Activated T-cell treated with anti-CD3 and anti-CD28 coated beads, Interleukin-2, amount 50 U/mL, for 72 hours (primary cell): ENCODE results near the gene POFUT2. TPM values are rescaled to one million over a fixed set of nuclear protein-coding genes. Genes with fewer than 3 reads are reported as not detected.
"Not testable (repeated sequence)": the region's sequence is repeated elsewhere in the genome, so short reads cannot be mapped to it uniquely, and the experiment has no call there.

Experiments used
- ATAC-seq, 2 donors: fragments of 150-1000 bp; cut with Tn5 transposase; replicated peaks in 1 of 2; 2 replicates each; pipeline ENCODE4 v1.10.0; 2021; ENCODE audit warnings: moderate library complexity in 2 of 2, mild to moderate bottlenecking in 1 of 2
- DNase-seq, 2 donors: peaks; one replicate each; pipeline ENCODE4 v3.0.0; 2021 to 2022; ENCODE audit warnings: mixed read lengths in 1 of 2
- H3K27ac Mint-ChIP-seq: one replicate; pipeline ENCODE4 v1.8.0; 2022; ENCODE audit warnings: mild to moderate bottlenecking, moderate library complexity, mixed read lengths
- H3K27me3 Mint-ChIP-seq: one replicate; pipeline ENCODE4 v1.8.0; 2022; ENCODE audit warnings: low read depth, mixed read lengths
- H3K36me3 Mint-ChIP-seq, 2 donors: one replicate each; pipeline ENCODE4 v1.8.0; 2022; ENCODE audit warnings: mixed read lengths in 2 of 2, mild to moderate bottlenecking in 1 of 2; ENCODE audit not compliant: insufficient read depth in 2 of 2
- H3K4me1 Mint-ChIP-seq: one replicate; pipeline ENCODE4 v1.8.0; 2022; ENCODE audit warnings: low read depth, mixed read lengths
- H3K4me3 Mint-ChIP-seq, 2 donors: one replicate each; pipeline ENCODE4 v1.8.0; 2022; ENCODE audit warnings: mild to moderate bottlenecking in 2 of 2, mixed read lengths in 2 of 2, moderate library complexity in 2 of 2
- H3K9me3 Mint-ChIP-seq, 2 donors: one replicate each; pipeline ENCODE4 v1.8.0; 2022; ENCODE audit warnings: mixed read lengths in 2 of 2
- total RNA-seq, 2 donors: library from RNA; stranded (reverse); gene quantifications; one replicate each; pipeline ENCODE4 v1.2.3, GENCODE V29; 2022

Gene POFUT2
- total RNA-seq, 2 donors from 2014 or later, result 24.5 to 26.6 TPM

- Mint-ChIP-seq H3K9me3 (peaks cover 0 to 5% of the 10 kb centered on the region in 2 donors), H3K36me3 (no peaks in the 10 kb centered on the region), H3K4me1 (peaks cover 12% of the 10 kb centered on the region), H3K27ac (no peak overlapping the region), H3K4me3 (no peak overlapping the region), H3K27me3 (no peaks in the 10 kb centered on the region)
- DNase-seq, result no peak
- no peak for ATAC-seq
These were observed 22.8 kb upstream of the POFUT2 start for GRCh38 chr21:45310459-45310858.

GRCh38 chr21:45309987-45310381, 22.3 kb upstream of the POFUT2 start:
- H3K27ac Mint-ChIP-seq, result no peak overlapping the region
- no peaks in the 10 kb centered on the region for H3K36me3 Mint-ChIP-seq
- DNase-seq (no peak), ATAC-seq (no peak)
- H3K4me1 Mint-ChIP-seq, result peaks cover 17% of the 10 kb centered on the region
- no peaks in the 10 kb centered on the region for H3K27me3 Mint-ChIP-seq
- H3K4me3 Mint-ChIP-seq, result no peak overlapping the region
- peaks cover 0 to 5% of the 10 kb centered on the region in 2 donors for H3K9me3 Mint-ChIP-seq

GRCh38 chr21:45309069-45309986, 21.6 kb upstream of the POFUT2 start:
- H3K27me3 Mint-ChIP-seq, result no peaks in the 10 kb centered on the region
- peaks cover 21% of the 10 kb centered on the region for H3K4me1 Mint-ChIP-seq
- H3K9me3 Mint-ChIP-seq, result peaks cover 0 to 5% of the 10 kb centered on the region in 2 donors
- no peaks in the 10 kb centered on the region for H3K36me3 Mint-ChIP-seq
- H3K27ac Mint-ChIP-seq, result no peak overlapping the region
- peak overlapping the region; percentile 11 to 42 for H3K4me3 Mint-ChIP-seq
- ATAC-seq, result peak; percentile 40 to 49
- peak; percentile 48 to 59 for DNase-seq

GRCh38 chr21:45308194-45309068, 20.7 kb upstream of the POFUT2 start:
- Mint-ChIP-seq H3K4me3 (peak overlapping the region in 1 of 2 donors; percentile 11), H3K9me3 (peaks cover 0 to 5% of the 10 kb centered on the region in 2 donors), H3K36me3 (no peaks in the 10 kb centered on the region), H3K27me3 (no peaks in the 10 kb centered on the region), H3K27ac (no peak overlapping the region), H3K4me1 (peaks cover 21% of the 10 kb centered on the region)
- ATAC-seq, result peak in 1 of 2 donors; percentile 29
- no peak for DNase-seq

GRCh38 chr21:45307597-45308158, 20.0 kb upstream of the POFUT2 start:
- H3K27ac Mint-ChIP-seq, ATAC-seq: not testable (repeated sequence)

GRCh38 chr21:45306832-45307571, 19.3 kb upstream of the POFUT2 start:
- H3K9me3 Mint-ChIP-seq, result peaks cover 0 to 2% of the 10 kb centered on the region in 2 donors

More at GRCh38 chr21:45307597-45308158, 20.0 kb upstream of the POFUT2 start:
- not testable (repeated sequence) for H3K36me3 Mint-ChIP-seq, H3K4me3 Mint-ChIP-seq, H3K27me3 Mint-ChIP-seq, H3K9me3 Mint-ChIP-seq, DNase-seq
- peaks cover 21% of the 10 kb centered on the region for H3K4me1 Mint-ChIP-seq

GRCh38 chr21:45306453-45306831, 18.7 kb upstream of the POFUT2 start:
- H3K27me3 Mint-ChIP-seq, result no peaks in the 10 kb centered on the region
- H3K27ac Mint-ChIP-seq, result no peak overlapping the region
- no peaks in the 10 kb centered on the region for H3K36me3 Mint-ChIP-seq
- H3K4me3 Mint-ChIP-seq, result no peak overlapping the region
- H3K9me3 Mint-ChIP-seq, result no peaks in the 10 kb centered on the region
- no peak for DNase-seq
- H3K4me1 Mint-ChIP-seq, result peaks cover 21% of the 10 kb centered on the region
- ATAC-seq, result no peak

More at GRCh38 chr21:45306832-45307571, 19.3 kb upstream of the POFUT2 start:
- Mint-ChIP-seq H3K4me1 (peaks cover 21% of the 10 kb centered on the region), H3K27me3 (no peaks in the 10 kb centered on the region), H3K27ac (no peak overlapping the region), H3K36me3 (no peaks in the 10 kb centered on the region), H3K4me3 (no peak overlapping the region)
- DNase-seq (no peak), ATAC-seq (no peak)

GRCh38 chr21:45305836-45306235, 18.1 kb upstream of the POFUT2 start:
- DNase-seq (no peak), ATAC-seq (no peak)
- no peaks in the 10 kb centered on the region for H3K27me3 Mint-ChIP-seq
- H3K4me1 Mint-ChIP-seq, result peaks cover 21% of the 10 kb centered on the region
- H3K4me3 Mint-ChIP-seq, result no peak overlapping the region
- no peak overlapping the region for H3K27ac Mint-ChIP-seq
- H3K9me3 Mint-ChIP-seq, result no peaks in the 10 kb centered on the region
- no peaks in the 10 kb centered on the region for H3K36me3 Mint-ChIP-seq

- peak; percentile 37 to 46 for ATAC-seq
- no peak overlapping the region for H3K27ac Mint-ChIP-seq
- no peaks in the 10 kb centered on the region for H3K36me3 Mint-ChIP-seq
- DNase-seq, result no peak
- H3K4me3 Mint-ChIP-seq, result peak overlapping the region in 1 of 2 donors; percentile 49
- H3K27me3 Mint-ChIP-seq, result no peaks in the 10 kb centered on the region
- H3K9me3 Mint-ChIP-seq, result no peaks in the 10 kb centered on the region
- H3K4me1 Mint-ChIP-seq, result peaks cover 21% of the 10 kb centered on the region
These were observed 17.2 kb upstream of the POFUT2 start for GRCh38 chr21:45304945-45305344.

- H3K4me3 Mint-ChIP-seq, result no peak overlapping the region
- no peak overlapping the region for H3K27ac Mint-ChIP-seq
- no peaks in the 10 kb centered on the region for H3K36me3 Mint-ChIP-seq
- no peaks in the 10 kb centered on the region for H3K9me3 Mint-ChIP-seq
- ATAC-seq, result no peak
- no peaks in the 10 kb centered on the region for H3K27me3 Mint-ChIP-seq
- no peak for DNase-seq
- peaks cover 19% of the 10 kb centered on the region for H3K4me1 Mint-ChIP-seq
These were observed 16.8 kb upstream of the POFUT2 start for GRCh38 chr21:45304476-45304830.

GRCh38 chr21:45303751-45304475, 16.2 kb upstream of the POFUT2 start:
- DNase-seq, result no peak
- Mint-ChIP-seq H3K36me3 (no peaks in the 10 kb centered on the region), H3K27me3 (no peaks in the 10 kb centered on the region), H3K9me3 (no peaks in the 10 kb centered on the region), H3K4me3 (no peak overlapping the region), H3K27ac (no peak overlapping the region), H3K4me1 (peaks cover 14% of the 10 kb centered on the region)
- ATAC-seq, result no peak

GRCh38 chr21:45303091-45303615, 15.5 kb upstream of the POFUT2 start:
- no peak overlapping the region for H3K27ac Mint-ChIP-seq
- H3K36me3 Mint-ChIP-seq, result no peaks in the 10 kb centered on the region
- no peak overlapping the region for H3K4me3 Mint-ChIP-seq
- H3K4me1 Mint-ChIP-seq, result peaks cover 10% of the 10 kb centered on the region
- DNase-seq (no peak), ATAC-seq (no peak)
- H3K9me3 Mint-ChIP-seq, result no peaks in the 10 kb centered on the region
- no peaks in the 10 kb centered on the region for H3K27me3 Mint-ChIP-seq
